GM20431 (cell line): ENCODE data around the gene TP53.
"Not testable (repeated sequence)": the region's sequence is repeated elsewhere in the genome, so short reads cannot be mapped to it uniquely, and the experiment has no call there.

Source experiments
- in situ Hi-C: fragments of 300-500 bp; cut with MseI, MboI; formaldehyde crosslinking; loops from one replicate; pipeline ENCODE4 v1.15.0; 2020; ENCODE audit warnings: low sequenced_read_pairs; ENCODE audit not compliant: unreplicated experiment

The TP53 gene

GRCh38 chr17:7684851-7685532 lies 2.3 kb downstream of the TP53 start:
- in situ Hi-C loops: no loop called here

GRCh38 chr17:7677388-7678067 lies 9.8 kb downstream of the TP53 start:
- in situ Hi-C loops: no loop called here

GRCh38 chr17:7676533-7676932 lies 10.8 kb downstream of the TP53 start:
- in situ Hi-C loops: no loop called here

- in situ Hi-C loops: no loop called here
Measured at GRCh38 chr17:7674934-7675333, 12.4 kb downstream of the TP53 start.

GRCh38 chr17:7673239-7673638 lies 14.1 kb downstream of the TP53 start:
- in situ Hi-C loops: no loop called here

- in situ Hi-C loops: no loop called here
Measured at GRCh38 chr17:7668482-7668881, 18.8 kb downstream of the TP53 start.

GRCh38 chr17:7667656-7668406 lies 19.5 kb downstream of the TP53 start:
- in situ Hi-C loops: no loop called here

- in situ Hi-C loops: no loop called here
Measured at GRCh38 chr17:7656958-7657609, 30.2 kb downstream of the TP53 start.

GRCh38 chr17:7655541-7655840 lies 31.8 kb downstream of the TP53 start:
- in situ Hi-C loops: no loop called here

GRCh38 chr17:7654832-7655540 lies 32.3 kb downstream of the TP53 start:
- in situ Hi-C loops: no loop called here

GRCh38 chr17:7652388-7653356 lies 34.6 kb downstream of the TP53 start:
- in situ Hi-C loops: no loop called here

- in situ Hi-C loops: no loop called here
Measured at GRCh38 chr17:7651665-7652387, 35.5 kb downstream of the TP53 start.

GRCh38 chr17:7651097-7651664 lies 36.1 kb downstream of the TP53 start:
- in situ Hi-C loops: no loop called here

GRCh38 chr17:7650509-7651096 lies 36.7 kb downstream of the TP53 start, which contains the start of gene ATP1B2:
TSS of gene ATP1B2 (plus strand) at chr17:7650926. CDS start at chr17:7651519, 593 bp downstream.
- in situ Hi-C loops: no loop called here

- in situ Hi-C loops: no loop called here
Measured at GRCh38 chr17:7647018-7647417, 40.3 kb downstream of the TP53 start.

GRCh38 chr17:7646457-7646856 lies 40.8 kb downstream of the TP53 start:
- in situ Hi-C loops: no loop called here

- in situ Hi-C loops: no loop called here
Measured at GRCh38 chr17:7644775-7645174, 42.5 kb downstream of the TP53 start.

- in situ Hi-C loops: not testable (repeated sequence)
Measured at GRCh38 chr17:7641635-7642034, 45.7 kb downstream of the TP53 start.
